Activated naive CD4-positive, alpha-beta T cell treated with anti-CD3 and anti-CD28 coated beads, Interleukin-2, amount 50 U/mL, for 16 hours (primary cell): ENCODE results near the gene RRP1.

Experiments used
- DNase-seq: peaks from one replicate; pipeline ENCODE4 v3.0.0-alpha.2; 2020

The RRP1 gene

DNA sequence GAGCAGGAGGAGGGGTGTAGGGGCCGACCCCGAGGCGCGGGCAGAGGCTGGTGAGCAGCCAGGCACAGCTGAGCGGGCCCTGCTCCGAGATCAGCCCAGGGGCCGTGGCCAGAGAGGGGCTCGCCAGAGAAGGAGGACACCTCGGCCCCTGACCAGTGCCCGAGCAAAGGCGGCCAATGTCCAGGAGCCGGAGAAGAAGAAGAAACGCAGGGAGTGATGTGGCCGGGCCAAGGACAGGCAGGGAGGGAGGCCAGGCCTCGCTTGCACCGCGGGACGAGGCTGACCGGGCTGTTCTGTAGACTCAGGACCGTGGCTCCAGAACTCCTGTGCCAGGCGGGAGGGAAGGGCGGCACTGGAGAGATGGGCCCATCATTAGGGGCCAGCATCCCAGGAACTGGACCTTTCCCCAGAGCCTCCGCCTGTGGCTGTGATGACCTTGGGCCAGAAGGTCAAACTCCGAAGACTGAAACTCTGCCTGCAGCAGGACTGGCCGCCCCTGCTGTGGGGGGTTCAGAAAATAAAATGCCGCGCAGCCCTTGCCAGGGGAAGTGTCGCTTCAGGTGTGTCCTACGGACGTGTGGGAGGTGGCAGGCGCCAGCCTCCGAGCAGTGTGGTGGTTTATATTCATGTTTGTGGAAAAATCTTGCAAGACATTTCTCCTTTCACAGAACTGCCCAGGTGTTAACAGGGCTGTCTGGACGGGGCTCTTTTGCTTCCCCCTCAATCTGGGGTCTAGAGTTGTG lies 14.4 kb downstream of the RRP1 start:
- DNase-seq, result no peak

DNA sequence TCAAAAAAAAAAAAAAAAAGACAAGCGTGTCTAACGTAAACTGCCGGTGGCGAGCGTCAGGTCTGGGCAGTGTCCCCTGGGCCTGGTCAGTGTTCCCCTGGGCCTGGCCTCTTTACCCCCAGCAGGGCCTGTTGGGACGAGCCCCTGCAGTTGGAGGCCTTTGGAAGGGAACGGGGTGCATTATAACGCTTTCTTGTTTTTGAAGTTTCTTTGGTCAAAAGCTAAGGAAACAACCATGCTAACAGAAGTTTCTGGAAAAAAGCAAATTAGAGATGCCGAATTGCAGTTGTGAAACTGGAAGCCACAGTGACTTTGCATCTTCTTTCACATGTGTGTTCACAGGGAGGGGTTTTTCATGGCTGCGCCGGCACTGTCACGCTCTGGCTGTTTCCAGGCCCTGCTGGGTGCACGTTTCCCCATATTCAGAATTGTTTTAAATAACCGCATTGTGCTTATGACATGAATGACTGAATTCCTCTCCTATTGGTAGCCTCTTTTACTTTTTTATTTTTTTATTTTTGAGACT lies 16.0 kb downstream of the RRP1 start:
- DNase-seq, result no peak

DNA sequence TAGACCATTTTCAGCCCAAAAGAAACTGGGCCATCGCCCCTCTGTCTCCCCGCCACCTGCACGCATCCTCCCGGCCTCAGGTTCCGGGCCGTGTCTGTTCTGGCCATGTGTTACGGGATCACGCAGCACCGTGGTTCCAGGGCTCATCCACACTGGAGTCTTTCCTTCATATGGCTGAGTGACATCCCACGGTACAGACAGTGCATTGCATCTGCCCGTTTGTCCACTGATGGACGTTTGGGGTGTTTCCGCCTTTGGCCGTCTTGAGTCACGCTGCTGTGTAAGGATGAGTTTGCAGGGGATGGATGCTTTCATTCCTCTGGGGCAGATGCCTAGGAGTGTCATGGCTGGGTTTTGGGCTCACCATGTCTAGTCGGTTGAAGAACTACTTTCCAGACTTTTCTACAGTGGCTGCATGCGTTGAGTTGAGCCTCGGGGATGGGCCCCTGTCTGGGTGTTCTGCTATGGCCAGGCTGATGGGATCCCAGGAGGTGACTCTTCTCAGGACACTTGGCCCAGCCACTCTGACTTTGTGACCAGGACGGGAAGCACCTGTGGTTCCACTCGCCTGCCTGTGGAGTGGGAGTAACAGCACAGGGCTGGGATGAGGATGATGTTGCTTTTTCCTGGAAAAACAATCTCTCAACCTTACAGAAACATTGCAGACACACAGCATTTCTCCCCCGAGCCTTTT lies 16.8 kb downstream of the RRP1 start:
- DNase-seq, result no peak

DNA sequence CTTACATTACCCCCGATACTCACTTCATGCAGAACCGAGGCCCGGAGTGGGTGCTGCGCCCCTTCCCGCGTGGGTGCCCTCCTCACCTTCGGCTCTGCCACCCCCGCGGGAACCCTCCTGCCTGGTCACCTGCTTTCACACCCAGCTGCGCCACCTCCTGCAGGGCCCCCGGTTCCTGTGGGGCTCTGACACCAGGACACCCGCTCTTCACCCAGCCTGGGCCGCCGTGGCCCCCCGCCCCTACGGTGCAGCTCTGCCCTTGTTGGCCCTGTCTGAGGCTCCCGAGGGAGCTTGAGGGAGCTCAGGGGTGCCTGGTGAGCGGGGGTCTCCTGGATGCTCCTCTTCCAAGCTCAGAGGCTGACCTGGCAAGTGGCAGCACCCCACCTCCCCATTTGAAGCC lies 19.0 kb downstream of the RRP1 start:
- DNase-seq, result no peak

DNA sequence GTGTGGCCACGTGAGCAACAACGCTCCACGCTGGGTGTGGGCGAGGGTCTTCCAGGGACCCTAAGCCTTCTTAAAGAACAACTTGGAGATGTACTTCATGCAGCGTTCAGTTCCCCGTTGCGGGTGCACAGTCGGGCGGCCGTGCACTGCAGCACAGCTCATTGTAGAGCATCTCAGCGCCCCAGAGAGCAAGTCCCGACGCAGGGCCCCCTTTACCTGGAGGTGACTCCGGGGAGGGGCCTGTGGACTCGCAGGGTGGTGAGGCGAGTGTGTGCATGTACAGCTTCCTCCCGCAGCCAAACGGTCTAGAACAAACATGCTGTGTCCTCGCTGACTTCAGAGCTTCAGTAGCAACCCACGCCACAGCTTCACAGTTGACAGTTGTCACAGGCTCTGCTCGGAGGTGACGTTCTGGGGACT lies 19.5 kb downstream of the RRP1 start:
- no peak for DNase-seq

DNA sequence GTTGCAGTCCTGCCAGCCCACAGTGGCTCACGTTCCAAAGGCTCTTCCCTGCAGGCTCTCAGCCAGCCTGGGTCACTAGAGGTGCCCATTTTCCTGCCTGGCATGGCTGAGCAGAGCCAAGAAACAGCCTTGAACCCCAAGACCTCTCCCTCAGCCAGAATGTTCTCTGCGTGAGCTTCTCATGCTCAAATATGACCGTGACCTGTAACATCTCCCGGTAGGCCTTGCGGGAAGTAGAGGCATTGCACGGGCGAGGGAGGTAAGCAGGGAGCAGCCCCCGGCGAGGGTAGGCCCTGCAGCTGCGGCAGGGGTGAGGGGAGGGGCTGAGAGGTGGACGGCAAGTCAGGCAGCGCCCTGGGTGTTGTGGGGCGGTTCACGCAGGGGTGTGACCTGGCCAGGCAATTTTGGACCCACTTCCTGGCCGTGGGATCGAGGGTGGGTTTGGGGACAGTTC lies 20.0 kb downstream of the RRP1 start:
- no peak for DNase-seq

DNA sequence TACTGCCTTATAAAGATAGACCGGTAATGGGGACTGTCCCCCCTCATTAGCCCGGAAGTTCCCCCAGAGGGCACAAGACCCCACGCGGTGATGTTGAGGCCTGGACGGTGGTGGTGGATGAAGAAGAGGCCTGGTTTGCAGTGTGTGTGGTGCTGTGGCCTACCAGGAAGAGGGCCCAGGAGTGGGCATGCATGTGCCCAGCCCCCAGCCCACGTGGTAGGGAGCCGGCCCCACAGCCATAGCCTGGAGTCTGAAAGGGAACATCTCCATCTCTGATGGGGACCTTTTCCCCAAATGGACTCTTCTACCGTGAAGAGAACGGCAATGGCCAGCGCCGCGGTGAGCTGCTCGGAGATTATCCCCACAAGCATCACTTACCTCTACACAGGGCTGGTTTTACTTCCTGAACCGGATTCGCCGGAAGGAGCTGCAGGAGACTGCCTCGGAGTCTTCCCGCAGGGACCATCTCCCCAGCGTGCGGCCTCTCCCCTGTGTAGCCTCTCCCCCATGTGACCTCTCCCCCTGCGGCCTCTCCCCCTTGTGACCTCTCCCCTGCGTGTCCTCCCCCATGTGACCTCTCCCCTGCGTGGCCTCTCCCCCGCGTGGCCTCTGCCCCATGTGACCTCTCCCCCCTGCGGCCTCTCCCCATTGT lies 20.6 kb downstream of the RRP1 start:
- no peak for DNase-seq

DNA sequence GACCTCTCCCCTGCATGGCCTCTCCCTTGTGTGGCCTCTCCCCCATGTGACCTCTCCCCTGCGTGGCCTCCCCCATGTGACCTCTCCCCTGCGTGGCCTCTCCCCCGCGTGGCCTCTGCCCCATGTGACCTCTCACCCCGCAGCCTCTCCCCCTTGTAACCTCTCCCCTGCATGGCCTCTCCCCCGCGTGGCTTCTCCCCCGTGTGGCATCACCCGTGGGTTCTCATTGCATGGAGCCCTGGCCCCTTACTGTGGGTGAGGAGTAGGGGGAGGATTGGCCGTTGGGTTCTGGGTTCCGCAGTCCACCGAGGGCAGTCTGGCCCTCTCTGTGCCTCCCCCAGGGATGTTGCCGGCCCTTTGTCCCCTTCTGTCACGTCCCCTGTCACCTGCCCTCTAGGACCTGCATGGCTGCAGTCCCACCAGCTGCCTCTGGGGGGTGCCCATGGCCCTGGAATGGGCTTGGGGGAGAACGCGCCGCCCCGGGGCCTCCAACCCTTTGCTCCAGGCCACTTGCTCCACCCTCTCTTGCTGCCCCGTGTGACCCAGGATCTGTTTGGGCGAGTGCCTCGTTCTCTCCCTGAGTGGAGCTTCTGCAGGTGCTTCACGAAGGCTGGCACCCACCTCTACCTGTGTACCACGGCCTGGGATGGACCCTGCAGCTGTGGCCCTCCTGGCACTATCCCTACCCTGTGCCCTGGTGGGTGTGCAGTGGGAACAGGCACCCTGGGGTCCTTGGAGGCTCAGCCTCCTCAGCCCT lies 21.3 kb downstream of the RRP1 start:
- DNase-seq, result peak; percentile 90

DNA sequence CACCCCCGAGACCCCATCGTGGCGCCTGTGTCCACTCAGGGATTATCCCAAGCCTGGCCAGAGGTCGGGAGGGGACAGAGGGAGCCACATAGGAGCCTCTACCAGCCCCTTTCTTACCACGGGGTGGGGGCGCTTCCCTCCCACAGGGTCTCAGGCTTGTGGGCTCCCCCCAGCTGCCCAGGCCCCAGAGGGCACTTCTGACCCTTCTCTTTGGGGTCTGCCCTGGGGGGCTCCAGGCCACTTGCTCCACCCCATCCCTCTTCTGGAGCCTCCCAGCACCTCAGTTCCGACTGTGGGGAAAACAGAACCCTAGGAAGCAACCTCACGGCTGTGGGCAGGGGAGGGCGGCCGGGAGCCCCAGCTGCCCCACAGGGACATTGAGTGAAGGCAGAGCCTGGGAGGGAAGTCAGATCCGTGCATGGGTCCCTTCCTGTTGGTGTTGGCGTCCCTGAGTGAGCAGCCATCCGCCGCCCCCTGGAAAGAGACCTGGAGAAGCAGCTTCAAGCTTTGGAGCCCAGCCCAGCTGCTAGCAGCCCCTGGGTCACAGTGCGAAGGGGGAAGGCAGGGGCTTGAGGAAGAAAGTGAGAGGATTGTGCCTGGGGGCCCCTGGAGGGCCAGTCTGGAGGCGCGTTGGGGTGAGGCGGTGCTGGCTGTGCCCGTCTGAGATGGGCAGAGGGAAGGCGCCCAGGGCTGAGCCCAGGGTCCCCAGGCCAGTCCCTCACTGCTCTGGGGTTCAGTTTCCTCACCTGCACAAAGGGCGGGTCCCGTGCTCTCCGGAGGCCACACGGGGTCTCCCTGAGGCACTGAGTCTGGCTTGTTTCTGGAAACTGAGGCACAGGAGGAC lies 22.1 kb downstream of the RRP1 start:
- DNase-seq, result no peak

DNA sequence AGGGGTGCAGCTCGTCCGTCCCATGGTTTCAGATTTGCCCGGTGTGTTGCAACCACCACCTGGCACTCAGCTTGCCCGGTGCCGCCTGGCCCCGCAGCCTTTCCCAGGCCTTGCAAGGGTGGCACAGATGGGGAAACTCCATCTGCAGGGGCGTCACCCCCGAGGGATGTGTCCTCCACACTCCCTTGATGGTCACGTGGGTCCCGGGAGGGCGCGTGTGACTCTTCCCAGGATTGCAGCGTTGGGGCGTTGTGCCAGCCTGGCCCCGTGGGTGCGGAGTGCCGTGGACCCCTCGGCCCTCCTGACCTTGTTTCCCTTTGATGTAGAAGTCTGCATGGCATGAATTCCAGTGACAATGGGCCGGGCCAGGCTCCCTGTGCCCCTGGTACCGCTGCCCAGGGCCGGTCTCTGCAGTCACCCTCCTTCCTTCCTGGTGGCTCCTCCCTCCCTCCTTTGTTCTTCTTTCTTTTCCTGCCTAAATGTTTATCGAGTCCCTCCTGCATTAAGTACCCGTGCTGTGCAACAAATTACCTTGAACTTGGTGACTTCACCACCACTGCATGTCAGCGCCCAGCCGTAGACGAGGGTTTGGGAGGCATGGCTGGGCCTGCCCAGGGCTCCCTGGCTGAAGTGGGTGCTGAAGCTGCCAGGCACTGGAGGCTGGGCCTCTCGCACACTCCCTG lies 22.9 kb downstream of the RRP1 start:
- no peak for DNase-seq

DNA sequence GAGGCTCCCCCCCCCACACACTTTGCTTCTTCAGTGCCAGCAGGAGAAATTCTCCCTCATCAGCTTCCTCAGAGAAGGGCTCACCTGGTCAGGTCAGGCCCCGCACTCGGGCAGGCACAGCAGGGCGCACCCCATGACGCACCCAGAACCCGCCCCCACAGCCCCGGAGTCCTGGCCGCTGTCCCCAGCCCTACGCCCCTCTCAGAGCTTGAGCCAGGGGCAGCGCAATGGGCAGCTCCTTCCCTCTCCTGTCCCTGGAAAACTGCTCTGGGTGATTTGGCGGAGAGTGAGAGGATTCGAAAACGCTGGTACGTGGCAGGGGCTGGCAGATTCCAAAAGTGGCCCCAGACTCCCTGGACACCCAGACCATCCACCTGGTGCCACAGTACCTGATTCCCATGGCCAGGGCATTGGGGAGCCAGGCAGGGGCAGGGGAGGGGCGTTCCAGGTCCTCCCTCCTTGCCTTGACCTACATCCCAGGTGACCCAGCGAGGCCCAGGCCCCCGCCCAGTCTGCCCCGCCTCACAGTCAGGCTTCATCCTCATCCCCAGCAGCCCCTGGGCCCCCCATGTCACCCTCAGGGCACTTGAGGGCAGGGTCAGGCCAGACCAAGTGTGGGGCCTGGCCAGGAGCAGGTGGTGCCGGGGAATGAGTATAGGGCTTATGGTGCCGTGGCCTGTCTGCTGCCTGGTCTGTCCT lies 23.7 kb downstream of the RRP1 start:
- no peak for DNase-seq

DNA sequence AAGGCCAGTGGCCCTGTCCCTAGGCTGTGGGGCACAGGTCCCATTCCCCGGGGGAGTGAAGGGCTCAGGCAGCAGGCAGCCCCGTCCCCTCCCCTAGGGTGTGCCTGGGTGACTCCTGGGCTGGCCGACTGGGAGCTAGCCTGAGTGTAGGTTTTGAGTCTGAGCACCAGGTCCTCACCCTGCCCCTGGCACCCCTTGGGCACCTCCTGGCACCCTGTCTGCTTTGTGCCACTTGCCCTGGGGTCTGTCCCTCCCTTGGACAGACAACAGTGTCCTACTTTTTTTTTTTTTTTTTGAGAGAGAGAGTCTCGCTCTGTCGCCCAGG lies 24.2 kb downstream of the RRP1 start:
- no peak for DNase-seq

DNA sequence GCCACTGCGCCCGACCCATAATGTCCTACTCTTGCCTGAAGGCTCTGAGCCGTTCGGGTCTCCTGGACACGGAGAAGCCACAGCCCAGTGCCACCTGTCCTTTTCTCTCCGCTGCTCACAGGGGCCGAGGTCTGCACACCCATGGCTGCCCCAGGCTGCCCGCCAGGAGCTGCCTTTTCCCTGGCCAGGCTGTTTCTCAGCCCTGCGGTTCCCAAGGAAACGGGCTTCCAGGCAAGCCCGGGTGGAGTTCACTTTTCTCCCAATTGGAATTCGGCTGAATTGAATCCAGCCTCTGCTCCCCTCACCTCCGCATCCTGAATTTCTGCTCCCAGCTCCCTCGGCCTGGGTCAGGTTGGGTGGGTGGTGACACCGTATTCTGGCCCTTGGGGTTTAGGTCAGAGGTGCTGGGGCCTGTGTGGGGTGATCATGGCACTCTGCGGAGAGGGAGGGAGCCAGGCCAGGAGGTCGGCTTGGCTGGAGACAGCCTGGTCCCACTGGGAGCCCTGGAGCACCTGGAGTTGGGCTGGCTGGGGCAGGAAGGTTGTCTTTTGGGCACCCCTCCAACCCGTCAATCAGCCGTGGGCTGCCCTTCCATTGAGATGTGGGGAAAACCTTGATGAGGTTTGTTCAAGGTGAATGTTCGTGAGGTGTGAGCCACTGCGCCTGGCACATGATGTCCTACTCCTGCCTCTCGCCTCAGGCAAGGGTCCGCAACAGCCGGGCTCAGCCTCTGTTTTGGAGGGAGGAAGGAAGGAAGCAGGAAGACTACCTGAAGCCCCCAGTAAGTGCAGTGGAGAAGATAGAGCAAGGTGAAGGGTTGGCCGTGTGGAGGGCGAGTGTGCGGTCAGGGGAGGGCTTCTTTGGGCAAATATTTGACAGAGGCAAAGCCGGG lies 25.1 kb downstream of the RRP1 start:
- DNase-seq, result no peak

DNA sequence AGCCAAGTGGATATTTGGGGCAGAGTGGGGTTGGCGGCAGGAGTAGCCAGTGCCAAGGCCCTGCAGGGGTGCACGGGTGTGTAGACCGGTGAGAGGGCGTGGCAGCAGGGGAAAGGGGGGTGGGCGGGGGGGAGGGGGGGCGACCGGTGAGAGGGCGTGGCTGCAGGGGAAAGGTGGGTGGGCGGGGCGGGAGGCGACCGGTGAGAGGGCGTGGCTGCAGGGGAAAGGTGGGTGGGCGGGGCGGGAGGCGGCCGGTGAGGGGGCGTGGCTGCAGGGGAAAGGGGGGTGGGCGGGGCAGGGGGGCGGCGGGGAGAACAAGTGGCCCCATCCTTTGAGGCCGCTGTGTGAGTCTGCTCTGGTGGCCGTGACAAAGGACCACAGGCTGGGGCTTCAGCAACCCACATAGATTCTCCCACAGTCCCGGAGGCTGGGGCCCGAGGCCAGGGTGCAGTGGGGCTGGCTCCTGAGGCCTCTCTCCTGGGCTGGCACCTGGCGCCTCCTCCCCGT lies 25.8 kb downstream of the RRP1 start:
- DNase-seq, result no peak

DNA sequence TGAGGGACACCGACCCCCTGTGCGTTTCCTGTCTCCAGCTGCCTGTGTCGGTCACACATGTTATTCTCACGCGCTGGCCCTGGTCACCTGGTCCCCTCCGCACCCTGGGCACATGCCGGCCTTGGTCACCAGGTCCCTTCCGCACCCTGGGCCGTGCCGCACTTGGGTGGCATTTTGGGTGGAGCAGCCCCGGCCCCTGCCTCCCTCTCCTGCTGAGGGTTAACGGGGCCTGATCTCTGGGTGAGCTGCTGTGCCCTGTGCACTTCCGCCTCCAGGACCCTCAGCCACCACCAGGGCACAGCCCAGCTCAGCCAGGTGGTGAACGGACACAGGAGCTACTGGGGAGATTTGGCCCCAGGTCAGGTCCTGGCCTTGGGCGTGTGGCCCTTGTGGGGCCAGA lies 26.6 kb downstream of the RRP1 start:
- no peak for DNase-seq

DNA sequence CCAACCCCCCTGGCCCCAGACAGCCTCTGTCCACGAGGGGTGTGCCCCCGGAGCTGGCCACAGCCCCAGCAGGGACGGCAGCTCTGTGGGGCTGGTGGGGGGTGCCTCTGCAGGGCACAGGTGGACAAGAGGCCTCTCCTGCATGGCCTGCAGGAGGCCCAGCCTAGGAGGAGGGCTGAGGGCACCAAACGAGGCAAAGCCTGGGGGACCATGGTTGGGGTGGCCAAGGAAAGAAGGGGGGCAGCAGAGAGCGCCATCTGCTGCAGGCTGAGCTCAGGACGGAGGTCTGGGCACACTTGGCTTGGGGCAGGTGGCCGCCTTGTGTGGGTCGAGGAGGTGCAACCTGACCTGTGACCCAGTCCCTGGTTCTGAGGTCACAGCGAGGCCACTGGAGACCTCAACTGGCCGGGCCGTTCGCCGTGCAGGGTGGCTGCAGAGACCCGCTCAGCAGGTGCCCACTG lies 27.3 kb downstream of the RRP1 start:
- no peak for DNase-seq

DNA sequence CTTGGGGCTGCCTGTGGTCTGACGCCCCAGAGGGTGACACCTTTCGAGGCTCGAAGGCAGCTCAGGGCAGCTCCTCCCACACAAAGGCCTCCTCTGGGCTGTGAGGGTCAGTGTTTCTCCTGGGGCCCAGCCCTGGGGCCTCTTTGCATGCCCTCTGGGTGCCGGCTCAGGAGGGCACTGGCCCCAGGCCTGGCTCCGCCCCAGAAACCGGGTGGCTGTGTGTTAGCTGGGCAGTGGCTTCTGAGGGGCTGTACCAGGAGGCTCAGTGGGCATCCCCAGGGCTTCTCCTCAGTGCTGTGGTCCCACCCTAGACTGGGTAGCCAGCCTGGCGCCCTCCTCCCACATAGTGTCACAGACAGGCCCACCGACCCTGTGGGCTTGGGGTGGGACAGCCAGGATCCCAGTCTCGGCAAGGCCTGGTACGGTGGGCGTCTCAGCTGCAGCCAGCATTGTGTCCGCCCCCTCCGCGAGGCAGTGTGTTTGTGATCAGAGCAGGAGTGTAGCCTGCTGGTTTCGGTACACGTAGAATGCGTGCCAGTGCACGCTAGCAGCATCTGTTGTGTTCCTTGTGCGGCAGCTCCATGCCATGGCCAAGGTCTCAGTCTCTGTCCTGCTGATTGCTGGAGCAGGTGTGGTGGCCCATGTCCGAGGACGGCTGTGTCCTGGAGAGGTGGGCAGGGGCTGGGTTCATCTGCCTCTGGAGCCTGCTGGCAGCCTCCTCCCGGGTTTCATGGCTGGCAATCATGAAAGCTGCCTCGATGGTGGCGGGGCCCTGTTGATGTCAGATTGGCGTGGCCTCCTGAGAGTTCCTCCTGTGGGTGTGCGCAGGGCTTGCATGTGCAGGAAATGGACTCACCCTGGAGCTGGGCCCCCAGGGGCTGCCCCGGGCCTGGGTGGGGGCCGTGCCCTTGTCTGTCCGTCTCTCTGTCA lies 28.0 kb downstream of the RRP1 start:
- no peak for DNase-seq

DNA sequence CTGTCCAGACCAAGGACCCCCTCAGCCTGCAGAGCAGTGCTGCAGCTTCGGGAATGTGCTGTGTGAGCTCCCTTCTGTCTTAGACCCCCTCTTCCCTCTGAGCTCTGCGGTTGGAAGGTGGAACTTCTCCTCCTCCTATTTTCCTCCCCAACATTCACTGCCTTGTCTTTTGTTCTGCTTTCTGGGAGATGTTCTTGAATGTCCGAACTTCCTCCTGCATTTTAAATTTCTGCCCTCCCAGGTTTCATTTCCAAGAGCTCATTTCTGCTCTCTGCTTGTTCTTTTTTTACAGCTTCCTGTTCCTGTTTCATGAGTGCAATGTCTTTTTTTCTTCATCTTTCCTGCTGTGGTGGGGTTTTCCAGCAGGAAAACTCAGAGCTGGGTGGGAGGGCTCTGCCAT lies 29.3 kb downstream of the RRP1 start:
- no peak for DNase-seq
